Stimulated activated CD4-positive, alpha-beta T cell treated with anti-CD3 and anti-CD28 coated beads, Interleukin-4, amount 100 ng/mL, for 1 hour (primary cell): ENCODE data around the gene FHL3.

Source experiments
- DNase-seq: peaks from one replicate; pipeline ENCODE4 v3.0.0-alpha.2; 2020

FHL3 gene

DNA sequence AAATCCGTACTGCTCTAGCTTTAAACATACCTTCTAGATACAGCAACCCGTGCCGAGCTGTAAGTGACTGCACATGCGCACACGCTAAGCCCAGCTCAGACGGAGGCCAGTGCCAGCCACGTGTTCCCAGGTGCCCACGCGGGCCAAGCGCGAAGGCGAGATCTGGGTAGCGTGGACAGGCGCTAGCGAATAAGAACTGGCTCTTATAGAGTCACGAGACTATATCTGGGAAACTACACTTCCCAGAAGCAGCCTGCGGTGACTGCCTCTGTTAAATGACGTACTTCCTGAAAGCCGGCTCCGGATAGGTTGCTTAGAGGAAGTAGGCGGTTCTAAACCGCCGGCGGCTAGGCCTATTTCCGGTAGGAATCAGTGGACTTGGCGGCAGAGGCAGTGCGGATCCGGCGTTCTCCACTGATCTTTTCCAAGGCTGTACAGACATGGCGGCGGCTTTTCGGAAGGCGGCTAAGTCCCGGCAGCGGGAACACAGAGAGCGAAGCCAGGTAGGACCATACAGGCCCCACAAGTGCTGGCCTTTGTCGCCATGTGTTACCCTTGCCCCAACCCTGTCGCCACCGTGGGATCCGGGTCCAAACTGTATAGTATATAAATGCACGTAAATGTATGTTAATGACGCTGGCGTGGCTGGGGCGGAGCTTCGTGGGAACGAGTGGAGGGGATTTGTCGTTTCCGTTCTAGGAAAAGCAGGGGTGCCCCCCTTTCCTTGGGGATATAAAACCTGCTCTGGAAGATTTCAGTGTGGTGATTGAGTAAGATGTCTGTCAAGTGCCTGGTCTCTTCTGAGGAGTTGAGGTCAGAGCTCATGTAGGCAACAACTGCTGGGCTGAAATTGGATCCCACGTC is 7.3 kb upstream of the FHL3 start, which contains the start of gene UTP11:
Gene UTP11 (plus strand): TSS at position 372 of the 864 bp plus-strand sequence. CDS start 69 bp downstream, at position 441.
- DNase-seq = peak; percentile 84

DNA sequence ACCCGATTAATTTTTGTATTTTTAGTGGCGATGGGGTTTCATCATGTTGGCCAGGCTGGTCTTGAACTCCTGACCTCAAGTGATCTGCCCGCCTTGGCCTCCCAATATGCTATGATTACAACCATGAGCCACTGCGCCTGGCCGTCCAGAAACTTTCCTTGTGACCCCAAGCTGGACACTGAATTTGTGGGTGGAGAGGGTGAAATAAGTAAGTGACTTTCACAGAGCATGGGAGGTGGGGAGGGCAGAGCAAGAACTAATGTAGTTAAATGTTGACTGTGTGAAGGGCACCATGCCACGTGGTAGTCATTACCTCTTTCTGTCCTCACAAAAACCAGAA is 4.5 kb upstream of the FHL3 start:
- no peak for DNase-seq

DNA sequence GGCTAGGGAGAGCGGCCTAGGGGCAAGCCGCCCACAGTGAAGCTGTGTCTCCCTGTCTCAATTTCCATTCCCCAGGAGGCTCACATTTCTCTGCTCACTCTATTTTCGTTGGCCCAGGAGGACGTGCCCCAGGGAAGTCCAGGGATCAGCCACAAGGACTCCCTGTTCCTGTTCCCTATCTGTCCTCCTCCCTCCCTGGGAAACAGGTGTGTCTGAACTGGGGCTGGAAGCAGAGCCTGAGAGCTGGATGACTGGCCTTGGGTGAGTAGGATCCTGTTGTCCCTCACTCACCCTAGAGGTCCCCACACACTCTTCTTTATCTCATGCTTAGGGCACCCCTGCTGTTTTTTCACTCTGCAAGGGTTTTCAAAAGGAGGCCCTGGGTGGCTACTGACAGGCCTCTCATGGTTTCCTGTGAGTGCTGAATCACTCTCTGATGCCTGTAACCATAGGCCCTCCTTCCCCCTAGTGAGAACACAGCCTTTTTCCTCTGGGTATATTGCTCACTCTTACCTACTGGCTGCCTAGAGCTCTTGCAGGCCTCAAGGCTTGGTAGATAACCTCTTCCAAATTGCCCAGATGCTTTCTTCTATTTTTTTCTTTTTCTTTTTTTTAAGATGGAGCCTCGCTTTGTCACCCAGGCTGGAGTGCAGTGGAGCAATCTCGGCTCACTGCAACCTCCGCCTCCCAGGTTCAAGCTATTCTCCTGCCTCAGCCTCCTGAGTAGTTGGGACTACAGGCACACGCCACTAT is 4.0 kb upstream of the FHL3 start:
- DNase-seq = no peak

DNA sequence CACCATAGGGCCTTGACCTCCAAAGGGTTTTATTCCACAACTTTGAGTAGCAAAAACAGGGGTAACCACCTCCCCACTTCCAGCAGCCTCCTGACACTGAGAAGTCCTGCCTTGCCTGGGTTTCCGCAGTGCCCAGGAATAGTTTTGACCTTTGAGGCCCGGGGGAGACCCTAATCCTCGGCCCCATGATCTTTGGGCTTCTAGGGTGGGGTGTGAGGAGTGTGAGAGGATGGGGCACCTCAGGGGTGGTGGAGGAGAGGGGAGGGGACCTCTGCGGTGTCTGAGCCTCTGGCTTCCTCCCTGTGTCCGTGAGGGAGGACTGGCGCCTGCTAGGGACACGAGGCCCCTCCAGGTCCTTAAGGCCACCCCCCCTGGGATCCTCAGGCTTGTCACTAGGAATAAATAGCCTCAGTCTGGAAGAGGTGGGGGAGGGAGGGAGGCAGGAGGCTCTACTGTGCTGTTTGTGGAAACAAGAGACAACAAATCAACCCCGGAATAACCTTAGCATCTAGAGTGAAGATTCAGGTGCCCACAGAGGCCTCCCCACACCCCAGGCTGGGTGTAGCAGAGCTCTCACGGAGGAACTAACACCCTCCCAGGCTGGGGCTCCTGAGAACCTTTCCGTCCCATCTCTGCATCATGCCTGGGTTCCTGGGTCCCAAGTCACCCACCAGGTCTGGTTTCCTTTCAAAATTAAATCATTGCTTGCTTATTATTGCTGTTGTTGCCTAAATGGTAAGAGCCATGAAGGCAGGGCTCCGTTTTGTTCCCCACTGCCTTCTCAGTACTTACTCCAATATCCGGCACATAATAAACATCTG is 904 bp upstream of the FHL3 start:
- no peak for DNase-seq

DNA sequence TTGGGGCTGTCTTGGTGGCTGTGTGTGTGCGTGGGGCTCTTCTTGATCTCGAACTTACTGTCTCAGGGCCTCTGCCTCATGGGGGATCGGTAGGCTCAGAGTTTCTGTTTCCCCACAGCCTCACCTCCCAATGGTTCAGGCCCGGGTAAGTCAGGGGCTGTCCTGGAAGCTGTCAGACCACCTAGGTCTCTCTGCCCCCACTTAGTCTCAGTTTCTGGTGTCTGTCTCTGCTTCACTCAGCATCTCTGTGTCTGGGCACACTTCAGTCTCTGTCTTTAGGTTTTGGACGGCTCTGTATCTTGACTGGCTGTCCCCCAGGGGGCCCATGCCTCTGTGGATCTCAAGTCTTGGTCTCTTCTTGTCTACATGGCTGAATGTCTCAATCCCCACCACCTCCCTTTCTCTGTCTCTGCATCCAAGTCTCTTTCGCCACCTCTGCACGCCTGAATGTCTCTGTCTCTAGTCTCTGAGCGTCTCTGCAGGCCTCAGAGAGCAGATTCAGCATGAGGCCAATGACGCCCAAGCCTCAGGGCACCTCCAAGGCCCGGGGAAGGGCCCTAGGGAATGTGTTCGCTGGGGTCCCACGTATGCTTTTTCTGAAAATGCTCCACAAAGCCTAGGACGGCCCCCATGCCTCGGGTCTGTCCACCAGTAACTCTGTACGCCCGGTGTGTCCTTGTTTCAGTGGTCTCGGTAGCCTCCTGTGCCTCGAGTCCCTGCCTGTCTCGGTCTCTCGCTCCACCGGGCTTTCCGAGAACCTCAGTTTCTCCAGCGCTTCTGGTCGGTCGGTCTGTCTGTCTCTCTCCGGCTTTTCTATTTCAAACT is 818 bp downstream of the FHL3 start:
- DNase-seq = no peak

DNA sequence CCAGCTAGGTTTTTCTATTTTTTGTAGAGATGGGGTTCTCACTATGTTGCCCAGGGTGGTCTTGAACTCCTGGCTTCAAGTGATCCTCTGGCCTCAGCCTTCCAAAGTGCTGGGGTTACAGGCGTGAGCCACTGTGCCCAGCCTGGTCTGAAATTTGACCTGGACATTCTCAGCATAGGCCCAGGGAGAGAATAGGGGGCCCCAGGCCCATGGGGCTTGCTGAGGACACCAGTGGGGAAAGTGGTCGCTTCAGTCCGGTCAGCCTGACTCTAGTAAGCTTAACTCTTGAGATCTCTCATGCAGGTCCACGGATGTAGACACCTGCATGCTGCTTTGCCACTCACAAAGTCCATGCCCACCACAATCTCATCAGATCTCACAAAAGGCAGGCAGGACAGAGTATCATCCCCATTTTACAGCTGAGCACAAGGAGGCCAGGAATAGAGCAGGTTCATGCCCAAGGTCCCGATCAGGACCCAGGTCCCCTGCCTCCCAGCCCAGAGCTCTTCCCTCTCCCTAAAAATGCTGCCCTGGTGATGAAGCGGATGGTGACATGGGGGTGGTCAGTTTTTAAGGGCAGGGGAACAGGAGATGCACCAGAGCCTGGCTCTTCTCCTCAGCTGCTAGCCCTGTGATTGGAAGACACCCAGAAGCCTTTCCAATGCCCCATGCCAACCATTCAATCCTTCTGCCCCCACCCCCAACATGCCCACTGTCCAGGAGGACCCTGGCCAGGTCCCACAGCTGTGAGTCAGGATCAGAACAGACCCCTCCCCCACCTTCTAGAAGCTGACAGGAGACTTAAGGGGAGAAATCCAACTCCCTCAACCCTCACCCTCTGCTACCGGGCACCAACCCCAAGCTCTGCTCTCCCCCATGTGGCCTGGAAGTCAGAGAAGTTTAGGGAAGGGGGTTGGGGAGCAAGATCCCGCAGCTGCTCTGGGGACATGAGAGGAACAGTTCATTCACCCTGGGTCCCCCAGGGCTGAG is 1.8 kb downstream of the FHL3 start:
- DNase-seq = no peak

DNA sequence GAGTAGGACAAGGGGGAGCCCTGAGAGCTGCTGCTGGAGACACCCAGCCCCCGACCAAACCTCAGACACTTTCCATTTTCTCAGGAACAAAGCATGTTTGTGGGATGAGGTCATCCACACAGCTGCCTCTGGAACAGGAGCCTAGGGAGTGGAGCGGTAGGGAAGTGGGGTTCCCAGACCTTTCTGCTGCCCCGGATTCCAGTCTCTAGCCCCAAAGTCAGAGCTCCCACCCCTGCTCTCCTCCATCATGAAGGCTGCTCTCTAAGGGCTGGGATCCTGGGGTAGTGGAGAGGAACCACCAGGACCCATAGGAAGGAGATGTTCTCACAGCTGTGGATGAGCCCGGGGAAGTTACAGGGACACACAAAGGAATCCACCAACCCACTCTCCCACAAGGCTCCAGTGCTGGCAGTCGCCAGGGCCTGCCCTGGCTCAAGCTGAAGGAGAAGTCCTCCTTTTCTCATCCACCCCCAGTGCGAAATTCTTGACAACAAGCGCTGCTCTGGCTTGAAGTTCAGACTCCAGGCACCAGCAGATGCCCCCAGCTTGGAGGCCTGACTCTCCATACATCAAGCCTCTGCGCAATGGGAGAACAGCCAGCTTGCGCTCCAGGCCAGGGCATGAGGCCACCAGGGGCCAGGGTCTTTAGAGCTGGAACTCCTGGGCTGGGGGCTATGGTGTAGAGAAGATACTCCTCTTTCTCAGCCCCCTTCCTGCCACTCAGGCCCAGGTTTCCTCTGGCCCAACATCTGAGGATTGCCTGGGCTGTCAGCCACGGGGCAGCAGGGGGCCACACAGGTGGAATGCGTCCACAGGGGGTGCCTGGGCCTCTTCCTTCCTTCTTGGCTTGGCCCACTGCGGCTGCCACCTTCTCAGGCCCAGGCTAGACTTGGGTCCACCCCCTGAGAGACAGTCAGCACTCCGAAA is 4.5 kb downstream of the FHL3 start:
- DNase-seq = no peak

DNA sequence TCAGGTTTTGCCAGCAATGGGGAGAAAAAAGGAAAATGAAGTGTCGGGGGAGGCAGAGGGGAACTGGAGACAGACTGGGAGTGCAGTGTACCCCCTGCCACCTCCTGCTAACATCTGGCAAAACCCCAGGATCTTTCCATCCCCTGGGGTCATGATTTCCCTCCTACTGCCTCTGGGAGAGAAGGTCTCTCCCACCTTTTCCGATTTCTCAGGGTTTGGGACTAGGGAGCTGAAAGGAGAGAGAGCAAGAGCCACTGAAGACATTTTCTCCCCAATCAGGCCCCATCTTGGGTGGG is 5.1 kb downstream of the FHL3 start:
- no peak for DNase-seq

DNA sequence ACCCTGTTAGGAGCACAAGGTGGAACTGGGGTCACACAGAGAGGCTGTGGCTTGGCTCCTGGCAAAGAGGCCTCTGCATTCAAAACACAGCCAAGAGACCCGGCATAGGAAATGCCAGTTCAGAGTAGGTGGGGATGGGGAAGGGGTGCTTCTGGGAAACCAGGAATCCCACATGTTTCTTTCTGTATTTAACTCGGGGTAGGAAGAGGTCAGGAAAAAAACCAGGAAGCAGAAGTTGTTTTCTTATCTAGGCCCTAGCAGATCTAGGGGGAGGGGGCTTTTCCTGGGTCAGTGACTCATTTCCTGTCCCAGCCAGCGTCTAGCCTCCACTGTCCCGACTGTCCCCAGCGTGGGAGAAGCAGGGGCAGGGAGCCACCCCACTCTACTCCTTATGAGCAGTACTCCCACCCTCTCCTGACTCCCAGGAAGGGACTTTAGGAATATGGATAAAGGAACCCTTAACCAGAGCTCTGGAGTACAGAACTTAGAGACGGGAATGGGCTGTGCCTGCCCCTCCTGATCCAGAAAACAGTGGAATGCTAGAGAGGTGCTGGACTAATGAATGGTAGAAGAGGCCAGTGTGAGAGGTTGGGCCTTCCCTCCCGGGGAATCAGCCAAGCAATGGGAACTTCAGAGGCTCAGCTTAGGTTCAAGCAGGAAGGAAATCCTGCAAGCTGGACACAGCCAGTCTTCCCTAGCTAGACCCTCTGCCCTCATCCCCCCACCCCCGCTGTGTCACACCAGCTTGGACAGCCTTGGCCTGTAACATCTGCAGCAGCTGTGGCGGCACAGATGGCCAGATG is 5.7 kb downstream of the FHL3 start:
- no peak for DNase-seq

DNA sequence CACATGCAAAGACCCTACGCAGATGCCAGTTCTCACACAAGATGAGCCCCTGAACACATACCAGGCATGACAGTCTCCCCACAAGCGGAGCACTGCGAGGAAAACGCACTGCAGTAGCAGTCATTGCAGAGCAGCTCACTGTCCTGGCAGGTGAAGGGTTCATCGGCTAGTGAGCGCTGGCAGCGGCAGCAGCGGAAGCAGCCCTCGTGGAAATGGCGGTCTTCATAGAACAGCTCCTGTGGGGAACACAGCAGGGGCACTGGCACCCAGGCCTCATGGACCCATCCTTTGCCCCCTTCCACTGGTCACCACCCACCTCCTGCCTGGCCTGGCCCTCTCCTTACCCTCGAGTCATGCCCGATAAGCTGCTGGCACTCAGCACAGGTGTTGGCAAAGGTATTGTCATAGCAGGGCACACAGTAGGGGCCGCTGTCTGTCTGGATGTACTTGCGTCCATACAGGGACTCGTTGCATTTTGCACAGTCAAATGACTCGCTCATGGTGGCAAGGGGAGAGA is 6.3 kb downstream of the FHL3 start:
- no peak for DNase-seq

DNA sequence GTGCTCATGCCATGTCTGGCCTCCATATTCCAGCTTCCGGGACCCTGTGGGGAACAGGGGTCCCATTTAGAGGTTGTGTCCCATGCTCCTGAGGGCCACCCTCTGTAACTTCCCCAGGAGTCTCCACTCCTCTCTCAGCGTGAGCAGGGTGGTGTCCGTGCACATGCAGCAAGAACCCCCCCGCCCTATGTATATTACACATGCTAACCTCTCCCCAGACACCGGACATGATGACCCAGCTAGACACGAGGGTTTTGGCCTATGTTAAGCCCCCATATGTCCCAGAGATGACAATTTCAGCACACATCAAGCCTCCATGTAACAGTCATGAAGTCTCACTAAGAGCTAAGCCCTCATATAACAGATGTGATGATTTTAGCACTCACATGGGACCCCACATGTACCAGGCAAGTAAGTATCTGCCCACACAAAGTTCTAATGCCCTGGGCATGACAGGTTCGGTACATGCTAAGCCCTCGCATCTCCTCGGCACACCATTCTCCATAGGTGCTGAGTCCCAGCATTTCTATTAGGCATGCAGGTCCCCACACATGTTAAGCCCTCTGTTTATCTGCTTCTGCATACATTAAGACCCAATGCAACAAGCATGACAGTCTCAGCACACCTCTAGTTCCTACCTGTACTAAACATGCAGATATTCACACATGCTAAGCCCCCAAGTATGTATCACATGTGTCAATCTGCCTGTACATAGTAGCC is 7.1 kb downstream of the FHL3 start:
- no peak for DNase-seq

DNA sequence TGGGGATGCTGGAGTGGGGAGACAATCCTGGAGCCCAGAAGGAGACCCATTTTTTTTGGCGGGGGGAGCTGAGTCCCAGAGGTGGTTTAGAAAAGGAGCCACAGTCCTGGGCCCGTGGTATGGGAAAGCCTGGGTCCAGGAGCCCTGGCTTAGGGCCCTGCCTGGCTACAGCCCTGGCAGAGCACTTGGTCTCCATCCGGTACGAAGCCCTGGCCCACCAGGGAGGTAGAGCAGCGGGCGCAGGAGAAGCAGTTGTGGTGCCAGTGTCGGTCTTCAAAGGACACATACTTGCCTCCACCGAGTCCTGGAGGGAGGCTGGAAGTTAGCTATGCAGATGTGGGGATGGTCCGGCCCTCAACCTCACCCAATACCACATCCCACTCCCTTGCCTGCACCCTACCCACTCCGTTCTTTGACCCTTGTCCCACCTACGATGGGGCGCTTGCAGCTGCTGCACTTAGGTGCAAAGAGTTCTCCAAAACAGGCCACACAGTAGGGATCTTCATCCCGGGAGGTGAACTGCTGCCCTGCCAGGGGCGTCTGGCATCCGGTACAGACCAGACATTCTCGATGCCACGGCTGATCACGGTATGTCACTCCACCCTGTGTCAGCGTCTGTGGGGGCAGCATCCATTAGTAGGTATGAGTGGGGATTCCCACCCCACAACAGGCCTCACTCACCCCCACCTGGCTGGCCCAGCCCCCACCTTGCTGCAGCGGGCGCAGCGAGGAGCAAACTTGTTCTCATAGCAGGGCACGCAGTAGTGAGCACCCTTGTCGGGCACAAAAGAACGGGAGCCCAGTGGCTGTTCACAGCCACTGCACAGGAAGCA is 7.8 kb downstream of the FHL3 start:
- DNase-seq = no peak

DNA sequence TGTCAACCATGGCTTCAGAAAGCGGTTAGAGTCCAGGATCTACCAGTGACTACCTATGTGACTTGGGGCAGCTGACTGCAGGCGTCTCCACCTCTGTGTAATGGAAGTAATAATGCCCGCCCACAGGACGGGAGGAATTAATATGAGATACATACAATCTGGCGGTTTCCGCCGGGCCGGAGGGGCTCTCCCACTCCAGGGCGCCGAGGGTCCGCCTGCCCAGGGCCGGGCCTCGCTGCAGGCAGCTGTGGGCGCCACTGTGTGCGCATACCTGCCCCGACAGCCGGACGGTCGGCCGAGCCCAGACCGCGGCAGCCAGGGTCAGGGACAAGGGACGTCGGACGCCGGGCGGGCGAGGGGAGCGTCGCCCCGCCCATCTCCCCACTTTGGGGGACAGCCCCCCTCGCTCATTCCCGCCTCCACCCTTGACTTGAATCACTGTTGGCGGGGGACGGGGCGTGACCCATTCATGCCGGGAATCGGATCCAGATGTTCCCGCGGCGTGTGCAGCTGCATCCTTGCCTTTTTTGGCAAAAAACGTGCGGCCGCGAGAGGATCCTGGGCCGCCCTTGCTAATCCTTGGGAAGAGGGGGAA is 9.5 kb downstream of the FHL3 start:
- no peak for DNase-seq

DNA sequence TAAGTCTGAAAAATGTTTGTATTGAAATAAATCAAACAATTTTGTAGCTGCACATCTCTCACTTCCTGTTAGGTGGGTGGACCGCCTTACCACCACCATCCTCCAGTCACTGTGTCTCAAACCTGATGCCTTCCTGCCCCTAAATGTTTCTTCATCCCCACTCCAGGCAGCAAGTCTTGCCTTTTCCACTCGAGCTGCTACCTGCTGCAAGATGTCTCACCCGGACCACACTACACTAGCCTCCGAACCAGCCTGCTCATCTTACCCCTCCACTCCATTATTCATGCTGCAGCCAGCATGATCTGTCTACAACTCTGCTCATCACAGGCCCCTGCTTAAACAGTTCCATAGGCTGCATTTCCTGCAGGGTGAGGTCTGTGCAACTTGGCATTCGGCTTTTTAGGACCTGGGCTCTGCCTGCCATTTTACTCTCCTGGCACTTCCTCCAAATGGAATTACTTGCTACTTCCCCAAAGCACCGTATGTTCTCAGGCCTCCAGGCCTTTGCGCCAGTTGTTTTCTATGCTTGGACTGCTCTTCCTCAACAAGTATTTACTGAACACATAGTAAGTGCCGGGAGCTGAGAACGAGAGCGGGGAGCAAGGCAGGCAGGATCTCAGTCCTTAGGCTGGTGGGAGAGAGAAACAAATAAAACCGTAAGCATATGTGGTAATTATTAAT is 10.3 kb downstream of the FHL3 start:
- no peak for DNase-seq

DNA sequence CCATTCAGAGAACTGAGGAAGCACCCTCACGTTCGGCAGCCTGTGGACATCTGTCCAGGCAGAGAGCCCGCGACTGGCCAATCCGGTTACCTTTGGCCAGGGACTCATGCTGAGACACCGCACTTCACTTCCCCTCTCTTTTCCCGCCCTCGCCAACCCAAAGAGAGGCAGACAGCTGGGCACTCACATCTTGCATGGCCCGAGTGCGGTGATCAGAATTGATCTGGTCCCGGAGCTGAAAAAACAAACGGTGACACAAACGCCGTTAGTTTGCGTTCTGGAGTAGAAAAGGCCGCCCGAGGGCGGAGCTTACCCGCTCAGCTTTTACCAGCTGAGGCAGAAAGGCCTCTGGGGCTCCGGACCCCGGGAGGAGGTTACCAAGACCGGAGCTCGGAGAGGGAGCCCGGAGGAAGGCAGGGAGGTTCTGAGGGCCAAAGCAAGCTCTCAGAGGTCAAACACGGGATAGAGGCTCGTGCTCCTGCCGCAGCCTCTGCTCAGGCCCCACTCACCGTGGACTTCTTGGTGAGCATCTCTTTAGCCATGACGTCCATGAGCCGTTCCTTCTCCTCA is 15.9 kb downstream of the FHL3 start:
- DNase-seq = peak; percentile 46

DNA sequence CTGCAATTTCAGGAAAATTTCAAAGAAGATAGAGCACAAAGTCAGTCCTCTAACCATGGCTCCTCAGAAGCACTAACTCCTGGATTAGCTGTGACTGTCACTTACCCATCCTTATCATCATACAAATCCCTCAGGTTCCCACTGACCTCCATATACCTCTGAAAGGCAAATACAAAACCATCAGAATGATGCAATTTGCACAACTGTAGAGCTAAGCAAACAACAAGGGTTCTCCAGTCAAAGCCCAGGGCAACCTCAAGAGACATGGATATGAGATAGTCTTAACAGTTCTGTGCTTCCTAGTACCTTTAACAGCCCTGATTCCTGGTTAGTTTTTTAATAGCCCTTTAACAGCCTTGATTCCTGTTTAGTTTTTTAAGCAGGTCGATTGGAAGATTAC is 17.6 kb downstream of the FHL3 start:
- DNase-seq = no peak
